Mesodermal cell (in vitro differentiated cells): ENCODE results near the gene BUD23.
"Not testable (repeated sequence)": the region's sequence is repeated elsewhere in the genome, so short reads cannot be mapped to it uniquely, and the experiment has no call there.

Source experiments
- H3K27ac ChIP-seq: 2 replicates; pipeline ENCODE4 v1.7.0; 2013; ENCODE audit warnings: mild to moderate bottlenecking, low read depth, low read length, moderate library complexity; ENCODE audit not compliant: severe bottlenecking
- H3K36me3 ChIP-seq: 2 replicates; pipeline ENCODE4 v1.7.1; 2013; ENCODE audit warnings: mild to moderate bottlenecking, low read length, moderate library complexity; ENCODE audit not compliant: control insufficient read depth, insufficient read depth
- H3K4me1 ChIP-seq: one replicate; pipeline ENCODE4 v1.7.1; 2013; ENCODE audit warnings: mild to moderate bottlenecking, low read length; ENCODE audit not compliant: insufficient read depth, control insufficient read depth, poor library complexity, severe bottlenecking
- H3K4me3 ChIP-seq: 2 replicates; pipeline ENCODE4 v1.7.0; 2013; ENCODE audit warnings: low read length, control low read depth, mild to moderate bottlenecking; ENCODE audit not compliant: insufficient read depth, poor library complexity, severe bottlenecking; ENCODE audit errors: extremely low read depth
- H3K9me3 ChIP-seq: 2 replicates; pipeline ENCODE4 v1.7.1; 2013; ENCODE audit warnings: mild to moderate bottlenecking, low read length, moderate library complexity; ENCODE audit not compliant: control insufficient read depth
- WGBS, 2 experiments: methylation state at CpG; one replicate each; pipeline ENCODE4 v1.1.5; 2013; ENCODE audit warnings: missing lambda C conversion rate in 2 of 2; ENCODE audit not compliant: insufficient coverage in 2 of 2; 5-methylcytosine and 5-hydroxymethylcytosine counted together

BUD23 gene

GRCh38 chr7:73708961-73709549 lies 25.7 kb downstream of the BUD23 start:
- Histone ChIP-seq H3K9me3 (no peaks in the 10 kb centered on the region), H3K4me3 (no peak overlapping the region), H3K4me1 (no peaks in the 10 kb centered on the region), H3K27ac (no peak overlapping the region), H3K36me3 (peaks cover 20% of the 10 kb centered on the region)
- WGBS, 2 experiments = 96% methylated on average over 12 to 16 of the region's 16 CpGs

- no peak overlapping the region for H3K27ac ChIP-seq
- no peak overlapping the region for H3K4me3 ChIP-seq
- WGBS, 2 experiments = 60% methylated on average over 1 of the region's 1 CpG; no CpG with 5 or more reads in 1 of the 2 experiments
- no peaks in the 10 kb centered on the region for H3K9me3 ChIP-seq
- H3K36me3 ChIP-seq = peaks cover 11% of the 10 kb centered on the region
- peaks cover 19% of the 10 kb centered on the region for H3K4me1 ChIP-seq
Observed at GRCh38 chr7:73712773-73713172, 29.4 kb downstream of the BUD23 start.

- not testable (repeated sequence) for H3K9me3 ChIP-seq, H3K4me3 ChIP-seq, H3K27ac ChIP-seq
- 90 to 94% methylated on average over 5 to 6 of the region's 6 CpGs for WGBS, 2 experiments
- Histone ChIP-seq H3K4me1 (peaks cover 25% of the 10 kb centered on the region), H3K36me3 (peaks cover 11% of the 10 kb centered on the region)
Observed at GRCh38 chr7:73713319-73713718, 29.9 kb downstream of the BUD23 start.

- no peak overlapping the region for H3K4me3 ChIP-seq
- H3K27ac ChIP-seq = peak overlapping the region; percentile 49
- no peaks in the 10 kb centered on the region for H3K9me3 ChIP-seq
- H3K4me1 ChIP-seq = peaks cover 27% of the 10 kb centered on the region
- H3K36me3 ChIP-seq = peaks cover 8% of the 10 kb centered on the region
- 85 to 90% methylated on average over 15 of the region's 16 CpGs for WGBS, 2 experiments
Observed at GRCh38 chr7:73715648-73716317, 32.4 kb downstream of the BUD23 start.

- peaks cover 8% of the 10 kb centered on the region for H3K36me3 ChIP-seq
- H3K27ac ChIP-seq = peak overlapping the region; percentile 49
- H3K4me1 ChIP-seq = peaks cover 27% of the 10 kb centered on the region
- no peak overlapping the region for H3K4me3 ChIP-seq
- H3K9me3 ChIP-seq = no peaks in the 10 kb centered on the region
- 87 to 92% methylated on average over 3 to 4 of the region's 4 CpGs for WGBS, 2 experiments
Observed at GRCh38 chr7:73716318-73716890, 33.0 kb downstream of the BUD23 start.

- no peak overlapping the region for H3K4me3 ChIP-seq
- H3K27ac ChIP-seq = no peak overlapping the region
- H3K9me3 ChIP-seq = no peaks in the 10 kb centered on the region
- peaks cover 8% of the 10 kb centered on the region for H3K36me3 ChIP-seq
- 96 to 97% methylated on average over 4 of the region's 13 CpGs for WGBS, 2 experiments
- H3K4me1 ChIP-seq = peaks cover 27% of the 10 kb centered on the region
Observed at GRCh38 chr7:73717025-73717807, 33.8 kb downstream of the BUD23 start.

GRCh38 chr7:73717991-73718405 lies 34.6 kb downstream of the BUD23 start:
- Histone ChIP-seq H3K36me3 (peaks cover 7% of the 10 kb centered on the region), H3K4me1 (peaks cover 27% of the 10 kb centered on the region), H3K9me3 (no peaks in the 10 kb centered on the region), H3K27ac (no peak overlapping the region), H3K4me3 (no peak overlapping the region)
- WGBS, 2 experiments = 85 to 86% methylated on average over 10 of the region's 10 CpGs

GRCh38 chr7:73718438-73718881 lies 35.1 kb downstream of the BUD23 start:
- WGBS, 2 experiments = 0 to 93% methylated on average over 1 to 2 of the region's 9 CpGs
- peaks cover 27% of the 10 kb centered on the region for H3K4me1 ChIP-seq
- no peak overlapping the region for H3K27ac ChIP-seq
- H3K36me3 ChIP-seq = peaks cover 3% of the 10 kb centered on the region
- no peaks in the 10 kb centered on the region for H3K9me3 ChIP-seq
- peak overlapping the region; percentile 78 for H3K4me3 ChIP-seq

GRCh38 chr7:73718905-73719805 lies 35.8 kb downstream of the BUD23 start, which contains the start of gene STX1A:
STX1A (minus strand) TSS chr7:73719669; CDS start chr7:73719631, 38 bp downstream.
- Histone ChIP-seq H3K9me3 (no peaks in the 10 kb centered on the region), H3K36me3 (no peaks in the 10 kb centered on the region), H3K27ac (no peak within 1 kb of the TSS), H3K4me3 (peak within 1 kb of the TSS; percentile 78), H3K4me1 (peaks cover 27% of the 10 kb centered on the region)
- WGBS, 2 experiments = 2 to 3% methylated on average over 36 to 60 of the region's 96 CpGs

- Histone ChIP-seq H3K4me3 (peak overlapping the region; percentile 23), H3K36me3 (no peaks in the 10 kb centered on the region), H3K27ac (no peak overlapping the region), H3K9me3 (no peaks in the 10 kb centered on the region), H3K4me1 (peaks cover 27% of the 10 kb centered on the region)
- WGBS, 2 experiments = 19% methylated on average over 12 to 15 of the region's 16 CpGs
Observed at GRCh38 chr7:73719806-73720169, 36.4 kb downstream of the BUD23 start.
